A549 treated with ZK216348 at 1 μM for 4 hours (cell line): ENCODE data around the gene APOOL. TPM values are rescaled to one million over a fixed set of nuclear protein-coding genes. Genes with fewer than 3 reads are reported as not detected.

Source experiments
- total RNA-seq: library from RNA; stranded (reverse); fragments of 200-300 nt; extraction: Qiagen RNA extraction; gene quantifications from 5 replicates; pipeline ENCODE4 v1.2.3, GENCODE V29; 2022; ENCODE audit warnings: low read depth

The APOOL gene
- 6.0 to 9.2 TPM (median 8.5 TPM) in 5 replicates for total RNA-seq

GRCh38 chrX:85003655-85004244 lies at the start of gene APOOL:
Gene APOOL (plus strand): TSS chrX:85003877. CDS start chrX:85003913, 36 bp downstream.

Other genes starting within 250 kb of the APOOL start
- not detected in 5 replicates for gene SATL1, start 239.9 kb downstream of the APOOL start, total RNA-seq
- 0.62 to 1.1 TPM (median 0.87 TPM) in 5 replicates for gene ZNF711, start 240.1 kb downstream of the APOOL start, total RNA-seq